Lower lobe of right lung (tissue), 2 donors: ENCODE data around the gene RSBN1L. TPM values are rescaled to one million over a fixed set of nuclear protein-coding genes. Genes with fewer than 3 reads are reported as not detected.
"Not testable (repeated sequence)": the region's sequence is repeated elsewhere in the genome, so short reads cannot be mapped to it uniquely, and the experiment has no call there.

Source experiments
- ATAC-seq, 2 donors: fragments of 200-7000 bp; cut with Tn5 transposase; one replicate each; pipeline ENCODE4 v1.9.1; 2020 to 2022; ENCODE audit warnings: mild to moderate bottlenecking in 2 of 2, moderate library complexity in 2 of 2
- DNase-seq: peaks from one replicate; pipeline ENCODE4 v3.0.0-alpha.2; 2020
- H3K27ac ChIP-seq: fragments of 200-600 bp; one replicate; pipeline ENCODE4 v1.8.0; 2022
- H3K27me3 ChIP-seq: fragments of 200-600 bp; one replicate; pipeline ENCODE4 v1.8.0; 2022; ENCODE audit warnings: low read depth
- H3K36me3 ChIP-seq: fragments of 200-600 bp; one replicate; pipeline ENCODE4 v1.8.0; 2022; ENCODE audit warnings: mild to moderate bottlenecking
- H3K4me1 ChIP-seq: fragments of 200-600 bp; one replicate; pipeline ENCODE4 v1.8.0; 2022
- H3K4me3 ChIP-seq: fragments of 200-600 bp; one replicate; pipeline ENCODE4 v1.8.0; 2022; ENCODE audit warnings: mild to moderate bottlenecking
- H3K9me3 ChIP-seq: fragments of 200-600 bp; one replicate; pipeline ENCODE4 v1.8.0; 2022
- CTCF ChIP-seq: fragments of 200-600 bp; IDR thresholded peaks from one replicate; pipeline ENCODE4 v1.8.0; 2022; ENCODE audit warnings: antibody characterized with exemption, mild to moderate bottlenecking
- intact Hi-C: fragments of 100-400 bp; cut with DNase I; formaldehyde crosslinking; loops from one replicate; pipeline ENCODE4 v1.11.0; 2022
- total RNA-seq: library from RNA; stranded (reverse); fragmentation: NEBNext Ultra II Directional; extraction: Animal tissue kit (Norgen Biotek cat#: 25700); gene quantifications from one replicate; pipeline ENCODE4 v1.2.1, GENCODE V29; 2021
- donor health status: DM: no; HTN: yes; CAD: no; lungs with severe emphysema.

The RSBN1L gene
- total RNA-seq, 1 donor from 2014 or later, result 26.8 TPM

GRCh38 chr7:77770316-77770715, 74.1 kb downstream of the RSBN1L start:
- intact Hi-C loops, result no loop called here
- H3K4me1 ChIP-seq, result peaks cover 11% of the 10 kb centered on the region

GRCh38 chr7:77771901-77772300, 75.6 kb downstream of the RSBN1L start:
- ATAC-seq (no peak), DNase-seq (no peak)
- Histone ChIP-seq H3K4me3 (no peak overlapping the region), H3K27me3 (no peaks in the 10 kb centered on the region), H3K36me3 (peaks cover 65% of the 10 kb centered on the region), H3K9me3 (no peaks in the 10 kb centered on the region), H3K4me1 (no peaks in the 10 kb centered on the region), H3K27ac (no peak overlapping the region)
- TF ChIP-seq CTCF, result no peak
- intact Hi-C loops, result no loop called here

More at GRCh38 chr7:77770316-77770715, 74.1 kb downstream of the RSBN1L start:
- ATAC-seq (no peak), DNase-seq (no peak)
- no peak for TF ChIP-seq CTCF
- H3K27me3 ChIP-seq, result no peaks in the 10 kb centered on the region
- H3K4me3 ChIP-seq, result no peak overlapping the region
- no peaks in the 10 kb centered on the region for H3K9me3 ChIP-seq
- H3K27ac ChIP-seq, result no peak overlapping the region
- peaks cover 56% of the 10 kb centered on the region for H3K36me3 ChIP-seq

GRCh38 chr7:77778535-77778934, 82.3 kb downstream of the RSBN1L start:
- Histone ChIP-seq H3K4me3 (no peak overlapping the region), H3K27me3 (no peaks in the 10 kb centered on the region), H3K4me1 (no peaks in the 10 kb centered on the region), H3K9me3 (no peaks in the 10 kb centered on the region), H3K27ac (no peak overlapping the region), H3K36me3 (peaks cover 70% of the 10 kb centered on the region)
- intact Hi-C loops, result no loop called here
- no peak for TF ChIP-seq CTCF
- ATAC-seq, result no peak
- DNase-seq, result no peak

- TF ChIP-seq CTCF, result no peak
- H3K27ac ChIP-seq, result no peak overlapping the region
- H3K27me3 ChIP-seq, result no peaks in the 10 kb centered on the region
- DNase-seq, result no peak
- no peaks in the 10 kb centered on the region for H3K9me3 ChIP-seq
- H3K4me1 ChIP-seq, result no peaks in the 10 kb centered on the region
- H3K4me3 ChIP-seq, result no peak overlapping the region
- intact Hi-C loops, result no loop called here
- peaks cover 34% of the 10 kb centered on the region for H3K36me3 ChIP-seq
- ATAC-seq, result no peak
These were observed 86.1 kb downstream of the RSBN1L start for GRCh38 chr7:77782383-77782782.

- no peak for TF ChIP-seq CTCF
- intact Hi-C loops, result no loop called here
- no peak overlapping the region for H3K4me3 ChIP-seq
- H3K27me3 ChIP-seq, result no peaks in the 10 kb centered on the region
- H3K9me3 ChIP-seq, result no peaks in the 10 kb centered on the region
- ATAC-seq, result no peak
- no peak overlapping the region for H3K27ac ChIP-seq
- no peaks in the 10 kb centered on the region for H3K4me1 ChIP-seq
- peaks cover 33% of the 10 kb centered on the region for H3K36me3 ChIP-seq
- no peak for DNase-seq
These were observed 86.9 kb downstream of the RSBN1L start for GRCh38 chr7:77783111-77783510.

- Histone ChIP-seq H3K27ac (no peak overlapping the region), H3K4me1 (no peaks in the 10 kb centered on the region), H3K9me3 (no peaks in the 10 kb centered on the region), H3K4me3 (no peak overlapping the region), H3K36me3 (peaks cover 28% of the 10 kb centered on the region), H3K27me3 (no peaks in the 10 kb centered on the region)
- no peak for TF ChIP-seq CTCF
- ATAC-seq, result no peak
- DNase-seq, result no peak
- intact Hi-C loops, result no loop called here
These were observed 87.3 kb downstream of the RSBN1L start for GRCh38 chr7:77783545-77783944.

GRCh38 chr7:77784426-77784825, 88.2 kb downstream of the RSBN1L start:
- H3K36me3 ChIP-seq, result peaks cover 20% of the 10 kb centered on the region
- H3K27me3 ChIP-seq, intact Hi-C loops, H3K9me3 ChIP-seq, H3K4me3 ChIP-seq, H3K4me1 ChIP-seq, ATAC-seq, DNase-seq, H3K27ac ChIP-seq: not testable (repeated sequence)
